ENCODE measurements around the gene RYR1. TPM values are rescaled to one million over a fixed set of nuclear protein-coding genes. Genes with fewer than 3 reads are reported as not detected.
"Not testable (repeated sequence)": the region's sequence is repeated elsewhere in the genome, so short reads cannot be mapped to it uniquely, and the experiment has no call there.

RYR1 gene
- total RNA-seq, 2 donors from 2014 or later: 0.22 to 0.33 TPM

GRCh38 chr19:38515896-38516295 lies 82.4 kb downstream of the RYR1 start:
- Mint-ChIP-seq H3K4me1 (ENCODE audit: low read depth in 2 of 2) (peaks cover 2 to 14% of the 10 kb centered on the region in 2 donors), H3K36me3 (no peaks in the 10 kb centered on the region), H3K27me3 (peaks cover 4 to 8% of the 10 kb centered on the region in 2 donors), H3K4me3 (no peak overlapping the region), H3K9me3 (no peaks in the 10 kb centered on the region), H3K27ac (no peak overlapping the region)
- ATAC-seq: no peak
- DNase-seq (ENCODE audit: low spot score): no peak

GRCh38 chr19:38516802-38517201 lies 83.3 kb downstream of the RYR1 start:
- Mint-ChIP-seq H3K27me3 (no peaks in the 10 kb centered on the region), H3K36me3 (no peaks in the 10 kb centered on the region), H3K27ac (no peak overlapping the region), H3K4me1 (ENCODE audit: low read depth in 2 of 2) (peaks cover 2 to 14% of the 10 kb centered on the region in 2 donors), H3K4me3 (no peak overlapping the region), H3K9me3 (no peaks in the 10 kb centered on the region)
- DNase-seq (ENCODE audit: low spot score): no peak
- no peak for ATAC-seq

GRCh38 chr19:38517321-38517720 lies 83.8 kb downstream of the RYR1 start:
- no peak overlapping the region for H3K27ac Mint-ChIP-seq
- H3K27me3 Mint-ChIP-seq: no peaks in the 10 kb centered on the region
- H3K36me3 Mint-ChIP-seq: no peaks in the 10 kb centered on the region
- no peaks in the 10 kb centered on the region for H3K9me3 Mint-ChIP-seq
- no peak for ATAC-seq
- H3K4me1 Mint-ChIP-seq (ENCODE audit: low read depth in 2 of 2): peaks cover 2 to 14% of the 10 kb centered on the region in 2 donors
- H3K4me3 Mint-ChIP-seq: no peak overlapping the region
- no peak for DNase-seq (ENCODE audit: low spot score)

GRCh38 chr19:38517980-38518379 lies 84.5 kb downstream of the RYR1 start:
- H3K27me3 Mint-ChIP-seq; DNase-seq (ENCODE audit: low spot score); H3K27ac Mint-ChIP-seq; ATAC-seq; H3K36me3 Mint-ChIP-seq; H3K4me3 Mint-ChIP-seq; H3K9me3 Mint-ChIP-seq: not testable (repeated sequence)
- H3K4me1 Mint-ChIP-seq (ENCODE audit: low read depth in 2 of 2): peaks cover 2 to 14% of the 10 kb centered on the region in 2 donors

- H3K27me3 Mint-ChIP-seq: no peaks in the 10 kb centered on the region
- no peak overlapping the region for H3K27ac Mint-ChIP-seq
- DNase-seq (ENCODE audit: low spot score): no peak
- ATAC-seq: no peak
- H3K4me1 Mint-ChIP-seq (ENCODE audit: low read depth in 2 of 2): peaks cover 2 to 5% of the 10 kb centered on the region in 2 donors
- H3K36me3 Mint-ChIP-seq: no peaks in the 10 kb centered on the region
- H3K9me3 Mint-ChIP-seq: no peaks in the 10 kb centered on the region
- no peak overlapping the region for H3K4me3 Mint-ChIP-seq
Measured at GRCh38 chr19:38519168-38519567, 85.7 kb downstream of the RYR1 start.

GRCh38 chr19:38519988-38520387 lies 86.5 kb downstream of the RYR1 start:
- Mint-ChIP-seq H3K9me3 (no peaks in the 10 kb centered on the region), H3K4me3 (no peak overlapping the region), H3K36me3 (no peaks in the 10 kb centered on the region), H3K27ac (no peak overlapping the region), H3K4me1 (ENCODE audit: low read depth in 2 of 2) (peaks cover 2 to 3% of the 10 kb centered on the region in 2 donors), H3K27me3 (peaks cover 0 to 3% of the 10 kb centered on the region in 2 donors)
- ATAC-seq: no peak
- no peak for DNase-seq (ENCODE audit: low spot score)

GRCh38 chr19:38522915-38523314 lies 89.4 kb downstream of the RYR1 start:
- no peak overlapping the region for H3K27ac Mint-ChIP-seq
- H3K4me1 Mint-ChIP-seq (ENCODE audit: low read depth in 2 of 2): no peaks in the 10 kb centered on the region
- DNase-seq (ENCODE audit: low spot score) (no peak), ATAC-seq (no peak)
- H3K9me3 Mint-ChIP-seq: no peaks in the 10 kb centered on the region
- H3K27me3 Mint-ChIP-seq: peaks cover 0 to 3% of the 10 kb centered on the region in 2 donors
- no peak overlapping the region for H3K4me3 Mint-ChIP-seq
- no peaks in the 10 kb centered on the region for H3K36me3 Mint-ChIP-seq

DNA sequence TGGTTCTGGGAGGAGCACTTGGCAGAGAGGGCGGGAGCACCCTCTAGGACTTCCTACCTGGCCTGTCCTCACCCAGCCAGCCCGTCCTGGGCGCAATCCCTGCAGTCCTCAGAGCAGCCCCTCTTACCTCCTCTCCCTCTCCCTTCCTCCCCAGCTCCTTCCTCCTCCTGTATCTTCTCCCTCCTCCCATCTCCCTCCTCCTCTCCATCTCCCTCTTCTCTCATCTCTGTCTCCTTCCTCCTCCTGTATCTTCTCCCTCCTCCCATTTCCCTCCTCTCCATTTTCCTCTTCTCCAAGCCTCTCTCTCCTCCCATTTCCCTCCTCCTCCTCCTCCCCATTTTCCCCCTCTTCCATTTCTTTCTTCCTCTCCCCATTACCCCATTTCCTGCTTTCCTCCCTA lies 89.8 kb downstream of the RYR1 start:
- H3K27me3 Mint-ChIP-seq: peaks cover 0 to 3% of the 10 kb centered on the region in 2 donors
- H3K36me3 Mint-ChIP-seq: no peaks in the 10 kb centered on the region
- no peaks in the 10 kb centered on the region for H3K4me1 Mint-ChIP-seq (ENCODE audit: low read depth in 2 of 2)
- no peak overlapping the region for H3K4me3 Mint-ChIP-seq
- no peak for DNase-seq (ENCODE audit: low spot score)
- no peaks in the 10 kb centered on the region for H3K9me3 Mint-ChIP-seq
- no peak overlapping the region for H3K27ac Mint-ChIP-seq
- no peak for ATAC-seq

DNA sequence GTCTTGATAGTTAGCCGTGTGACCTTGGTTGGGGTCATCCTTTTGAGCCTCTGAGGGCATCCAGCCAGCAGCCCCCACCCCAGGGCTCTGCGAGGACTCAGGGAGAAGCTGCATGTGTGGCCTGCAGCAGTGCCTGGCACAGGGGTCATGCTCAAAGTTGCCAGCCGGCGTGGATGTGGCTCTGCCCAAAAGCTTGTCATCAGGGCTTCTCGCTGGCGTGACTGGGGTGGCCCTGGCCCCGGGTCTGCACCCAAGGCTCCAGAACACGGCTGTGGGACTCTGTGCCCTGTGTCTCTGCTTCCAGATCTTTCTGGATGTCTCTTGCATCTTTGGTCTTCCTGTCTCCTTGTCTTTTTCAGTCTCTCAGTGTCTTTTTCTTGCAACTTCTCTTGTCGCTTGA lies 90.9 kb downstream of the RYR1 start:
- Mint-ChIP-seq H3K27me3 (peaks cover 0 to 3% of the 10 kb centered on the region in 2 donors), H3K9me3 (no peaks in the 10 kb centered on the region), H3K4me1 (ENCODE audit: low read depth in 2 of 2) (no peaks in the 10 kb centered on the region), H3K4me3 (no peak overlapping the region), H3K36me3 (no peaks in the 10 kb centered on the region), H3K27ac (no peak overlapping the region)
- ATAC-seq (no peak), DNase-seq (ENCODE audit: low spot score) (no peak)

GRCh38 chr19:38524994-38525634 lies 91.6 kb downstream of the RYR1 start:
- Mint-ChIP-seq H3K27ac (no peak overlapping the region), H3K4me1 (ENCODE audit: low read depth in 2 of 2) (no peaks in the 10 kb centered on the region), H3K9me3 (no peaks in the 10 kb centered on the region), H3K4me3 (no peak overlapping the region), H3K36me3 (no peaks in the 10 kb centered on the region), H3K27me3 (peaks cover 0 to 3% of the 10 kb centered on the region in 2 donors)
- ATAC-seq (no peak), DNase-seq (ENCODE audit: low spot score) (no peak)

GRCh38 chr19:38526430-38526829 lies 92.9 kb downstream of the RYR1 start:
- DNase-seq (ENCODE audit: low spot score) (no peak), ATAC-seq (no peak)
- H3K4me3 Mint-ChIP-seq: no peak overlapping the region
- no peaks in the 10 kb centered on the region for H3K9me3 Mint-ChIP-seq
- no peaks in the 10 kb centered on the region for H3K4me1 Mint-ChIP-seq (ENCODE audit: low read depth in 2 of 2)
- no peak overlapping the region for H3K27ac Mint-ChIP-seq
- H3K27me3 Mint-ChIP-seq: peaks cover 0 to 3% of the 10 kb centered on the region in 2 donors
- no peaks in the 10 kb centered on the region for H3K36me3 Mint-ChIP-seq

DNA sequence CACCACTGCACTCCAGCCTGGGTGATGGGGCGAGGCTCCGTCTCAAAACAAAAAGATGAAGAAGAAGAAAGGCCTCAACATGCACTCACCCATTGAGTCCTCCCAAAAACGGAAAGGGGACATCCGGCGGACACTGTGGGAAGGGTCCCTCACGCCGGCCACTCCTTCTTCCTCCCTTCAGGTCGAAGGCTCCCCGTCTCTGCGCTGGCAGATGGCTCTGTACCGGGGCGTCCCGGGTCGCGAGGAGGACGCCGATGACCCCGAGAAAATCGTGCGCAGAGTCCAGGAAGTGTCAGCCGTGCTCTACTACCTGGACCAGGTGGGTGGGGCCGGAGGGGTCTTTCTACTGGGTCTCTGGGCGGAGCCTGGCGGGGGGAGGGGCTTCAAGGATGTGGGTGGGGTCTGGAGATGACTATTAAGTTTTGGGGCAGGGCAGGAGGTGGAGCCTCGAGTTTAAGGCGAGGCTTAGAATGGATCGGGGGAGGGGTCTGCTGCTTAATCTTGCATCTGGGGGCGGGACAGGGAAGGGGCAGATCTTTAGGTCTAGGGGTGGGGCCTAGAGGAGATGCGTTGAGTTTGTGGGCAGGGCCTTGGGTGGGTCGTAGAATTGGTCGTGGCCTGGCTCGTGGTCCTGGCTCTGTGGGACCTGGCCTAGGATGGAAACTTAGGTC lies 94.1 kb downstream of the RYR1 start:
- ATAC-seq (no peak), DNase-seq (ENCODE audit: low spot score) (no peak)
- Mint-ChIP-seq H3K4me1 (ENCODE audit: low read depth in 2 of 2) (no peaks in the 10 kb centered on the region), H3K27ac (no peak overlapping the region), H3K27me3 (peaks cover 0 to 3% of the 10 kb centered on the region in 2 donors), H3K36me3 (no peaks in the 10 kb centered on the region), H3K9me3 (no peaks in the 10 kb centered on the region), H3K4me3 (no peak overlapping the region)

GRCh38 chr19:38528213-38528755 lies 94.8 kb downstream of the RYR1 start:
- no peaks in the 10 kb centered on the region for H3K9me3 Mint-ChIP-seq
- no peaks in the 10 kb centered on the region for H3K4me1 Mint-ChIP-seq (ENCODE audit: low read depth in 2 of 2)
- H3K4me3 Mint-ChIP-seq: no peak overlapping the region
- no peak overlapping the region for H3K27ac Mint-ChIP-seq
- H3K36me3 Mint-ChIP-seq: no peaks in the 10 kb centered on the region
- DNase-seq (ENCODE audit: low spot score) (no peak), ATAC-seq (no peak)
- peaks cover 0 to 6% of the 10 kb centered on the region in 2 donors for H3K27me3 Mint-ChIP-seq

GRCh38 chr19:38528931-38529330 lies 95.4 kb downstream of the RYR1 start:
- Mint-ChIP-seq H3K4me3 (no peak overlapping the region), H3K36me3 (no peaks in the 10 kb centered on the region), H3K27me3 (peaks cover 0 to 9% of the 10 kb centered on the region in 2 donors), H3K9me3 (no peaks in the 10 kb centered on the region), H3K27ac (no peak overlapping the region), H3K4me1 (ENCODE audit: low read depth in 2 of 2) (no peaks in the 10 kb centered on the region)
- ATAC-seq: no peak
- DNase-seq (ENCODE audit: low spot score): no peak
